BJ (cell line): ENCODE results near the gene UBR7. TPM values are rescaled to one million over a fixed set of nuclear protein-coding genes. Genes with fewer than 3 reads are reported as not detected.

Experiments
- CTCF ChIA-PET: fragments of 350-600 bp; formaldehyde crosslinking; extraction: SDS; loops from one replicate; lab custom pipeline; 2021; ENCODE audit warnings: antibody characterized with exemption, inconsistent platforms; lab: Yijun Ruan, JAX
- POLR2A ChIA-PET: fragments of 300-600 bp; sonication (Branson Sonifier 250); formaldehyde crosslinking; extraction: SDS; loops from one replicate; lab custom pipeline; 2021; ENCODE audit warnings: antibody characterized with exemption; lab: Charles Lee
- DNase-seq: peaks from one replicate; pipeline ENCODE4 v3.0.0-alpha.2; 2011; ENCODE audit warnings: low read depth
- H3K27me3 ChIP-seq: 2 replicates; pipeline ENCODE4 v1.6.0; 2011; ENCODE audit warnings: low read length; ENCODE audit not compliant: control insufficient read depth, insufficient read depth
- H3K36me3 ChIP-seq: 2 replicates; pipeline ENCODE4 v1.5.1; 2011; ENCODE audit warnings: low read length; ENCODE audit not compliant: control insufficient read depth, insufficient read depth
- H3K4me3 ChIP-seq: 2 replicates; pipeline ENCODE4 v1.5.1; 2011; ENCODE audit warnings: low read depth, mild to moderate bottlenecking, control low read depth, low read length
- CTCF ChIP-seq: IDR thresholded peaks from 2 replicates; pipeline ENCODE4 v1.5.1; 2011; ENCODE audit warnings: low read depth, mild to moderate bottlenecking, control low read depth, inconsistent platforms, low read length, moderate library complexity; ENCODE audit not compliant: insufficient read depth
- polyA plus RNA-seq: library from polyadenylated mRNA; depleted of rRNA; stranded (reverse); fragments of >200 nt; gene quantifications from 2 replicates; pipeline ENCODE4 v1.2.3, GENCODE V29; 2011

UBR7 gene
- polyA plus RNA-seq, 1 experiment = 30.3 TPM

- DNase-seq = no peak
- H3K4me3 ChIP-seq = no peak overlapping the region
- no peak for TF ChIP-seq CTCF
- POLR2A ChIA-PET = no interaction called here
- no peaks in the 10 kb centered on the region for H3K27me3 ChIP-seq
- H3K36me3 ChIP-seq = no peaks in the 10 kb centered on the region; the same call in none of the 2 replicates
- CTCF ChIA-PET = interaction anchor here (0.7 to 1.6 kb wide), 3 partner anchors 8 to 73 kb away, joined by 3 to 7 read pairs (median 5); no protein-coding TSS in a partner anchor
Measured at GRCh38 chr14:93186466-93186865, 20.6 kb upstream of the UBR7 start.

- CTCF ChIA-PET = interaction anchor here (0.7 to 1.6 kb wide), 3 partner anchors 9 to 74 kb away, joined by 3 to 7 read pairs (median 5); no protein-coding TSS in a partner anchor
- H3K36me3 ChIP-seq = no peaks in the 10 kb centered on the region; the same call in none of the 2 replicates
- H3K4me3 ChIP-seq = no peak overlapping the region
- TF ChIP-seq CTCF = no peak
- POLR2A ChIA-PET = no interaction called here
- no peaks in the 10 kb centered on the region for H3K27me3 ChIP-seq
- no peak for DNase-seq
Measured at GRCh38 chr14:93186956-93187355, 20.1 kb upstream of the UBR7 start.

GRCh38 chr14:93195316-93195999 lies 11.6 kb upstream of the UBR7 start:
- CTCF ChIA-PET = interaction anchor here (0.6 to 1.6 kb wide), 3 partner anchors 11 to 143 kb away, joined by 4 to 5 read pairs (median 4); partner anchors contain the start of genes LYSET and MOAP1
- DNase-seq = no peak
- H3K4me3 ChIP-seq = no peak overlapping the region
- no peaks in the 10 kb centered on the region for H3K36me3 ChIP-seq
- TF ChIP-seq CTCF = no peak
- POLR2A ChIA-PET = no interaction called here
- H3K27me3 ChIP-seq = no peaks in the 10 kb centered on the region

GRCh38 chr14:93199031-93199430 lies 8.0 kb upstream of the UBR7 start:
- Histone ChIP-seq H3K36me3 (no peaks in the 10 kb centered on the region), H3K27me3 (no peaks in the 10 kb centered on the region), H3K4me3 (no peak overlapping the region)
- CTCF ChIA-PET = interaction anchor here (1.0 kb wide), 1 partner anchor 9 kb away, joined by 3 read pairs; no protein-coding TSS in a partner anchor
- no peak for TF ChIP-seq CTCF
- POLR2A ChIA-PET = interaction anchor here (0.5 kb wide), 1 partner anchor 26 kb away, joined by 8 read pairs; no protein-coding TSS in a partner anchor
- no peak for DNase-seq

GRCh38 chr14:93200553-93200952 lies 6.5 kb upstream of the UBR7 start:
- ChIA-PET CTCF (no interaction called here), POLR2A (no interaction called here)
- H3K36me3 ChIP-seq = no peaks in the 10 kb centered on the region
- no peak overlapping the region for H3K4me3 ChIP-seq
- DNase-seq = no peak
- no peaks in the 10 kb centered on the region for H3K27me3 ChIP-seq
- TF ChIP-seq CTCF = no peak
